Measurements from ENCODE around the gene ASPG. TPM values are rescaled to one million over a fixed set of nuclear protein-coding genes. Genes with fewer than 3 reads are reported as not detected.

Gene ASPG
- total RNA-seq, 1 experiment from 2014 or later, result not detected

- H3K27me3 ChIP-seq (ENCODE audit: control insufficient read depth, insufficient read depth, low read length), result no peaks in the 10 kb centered on the region
- ChIA-PET CTCF (no interaction called here), POLR2A (no interaction called here)
- no TSS peak for BruUV-seq (replicated peaks)
- H3K4me1 ChIP-seq (ENCODE audit: control insufficient read depth, insufficient read depth, low read length), result no peaks in the 10 kb centered on the region; the same call in 1 of the 2 replicates
- H3K9me3 ChIP-seq (ENCODE audit: control insufficient read depth, insufficient read depth, low read depth, low read length), result no peaks in the 10 kb centered on the region
- H3K4me3 ChIP-seq (ENCODE audit: low read depth in 2 of 2, low read length in 2 of 2), result no peak overlapping the region
- ATAC-seq (no peak), DNase-seq (ENCODE audit: low read depth, low spot score) (no peak)
- no peak for TF ChIP-seq SIN3A (IDR thresholded peaks at IDR 0.05; ENCODE audit: borderline replicate concordance, insufficient read depth, low read depth, low read length)
- TF ChIP-seq POLR2AphosphoS5 (IDR thresholded peaks at IDR 0.05; ENCODE audit: low read depth, low read length), result no peak
- TF ChIP-seq TCF7L2 (IDR thresholded peaks at IDR 0.05; ENCODE audit: low read depth, low read length), result no peak
- no peak for TF ChIP-seq REST (IDR thresholded peaks at IDR 0.05; ENCODE audit: insufficient read depth in 1 of 2, low read depth in 2 of 2, low read length in 1 of 2)
- TF ChIP-seq CTCF (IDR thresholded peaks at IDR 0.05), result no peak
- intact Hi-C loops (cut with micrococcal nuclease; ENCODE audit: unreplicated experiment) (no loop called here), in situ Hi-C loops (cut with HindIII; ENCODE audit: low pct_unique_long_range_greater_than_20kb, low sequenced_read_pairs) (no loop called here)
- H3K27ac ChIP-seq (ENCODE audit: low read length), result no peak overlapping the region
- H3K36me3 ChIP-seq (ENCODE audit: control insufficient read depth, insufficient read depth, low read length), result no peaks in the 10 kb centered on the region
These were observed 13.9 kb downstream of the ASPG start for GRCh38 chr14:104099096-104100041.

GRCh38 chr14:104100171-104101085 lies 14.9 kb downstream of the ASPG start:
- Histone ChIP-seq H3K27ac (ENCODE audit: low read length) (no peak overlapping the region), H3K4me1 (ENCODE audit: control insufficient read depth, insufficient read depth, low read length) (no peaks in the 10 kb centered on the region), H3K9me3 (ENCODE audit: control insufficient read depth, insufficient read depth, low read depth, low read length) (no peaks in the 10 kb centered on the region), H3K36me3 (ENCODE audit: control insufficient read depth, insufficient read depth, low read length) (no peaks in the 10 kb centered on the region), H3K4me3 (ENCODE audit: low read depth in 2 of 2, low read length in 2 of 2) (no peak overlapping the region), H3K27me3 (ENCODE audit: control insufficient read depth, insufficient read depth, low read length) (no peaks in the 10 kb centered on the region)
- DNase-seq (ENCODE audit: low read depth, low spot score), result no peak
- TF ChIP-seq TCF7L2 (IDR thresholded peaks at IDR 0.05; ENCODE audit: low read depth, low read length) (no peak), CTCF (IDR thresholded peaks at IDR 0.05) (no peak), SIN3A (IDR thresholded peaks at IDR 0.05; ENCODE audit: borderline replicate concordance, insufficient read depth, low read depth, low read length) (no peak), POLR2AphosphoS5 (IDR thresholded peaks at IDR 0.05; ENCODE audit: low read depth, low read length) (no peak), REST (IDR thresholded peaks at IDR 0.05; ENCODE audit: insufficient read depth in 1 of 2, low read depth in 2 of 2, low read length in 1 of 2) (no peak)
- ChIA-PET POLR2A (no interaction called here), CTCF (no interaction called here)
- intact Hi-C loops (cut with micrococcal nuclease; ENCODE audit: unreplicated experiment) (no loop called here), in situ Hi-C loops (cut with HindIII; ENCODE audit: low pct_unique_long_range_greater_than_20kb, low sequenced_read_pairs) (no loop called here)
- BruUV-seq (replicated peaks), result no TSS peak
- no peak for ATAC-seq

All from Panc1 (cell line).